ENCODE results near the gene PLEKHG4. TPM values are rescaled to one million over a fixed set of nuclear protein-coding genes. Genes with fewer than 3 reads are reported as not detected.
A peak's percentile ranks its signal among the peaks of the same experiment; 100 is the strongest.

PLEKHG4 gene
- polyA plus RNA-seq, 2 of the 4 experiments (the other 2 are of a cell fraction) = 10.0 to 15.9 TPM

DNA sequence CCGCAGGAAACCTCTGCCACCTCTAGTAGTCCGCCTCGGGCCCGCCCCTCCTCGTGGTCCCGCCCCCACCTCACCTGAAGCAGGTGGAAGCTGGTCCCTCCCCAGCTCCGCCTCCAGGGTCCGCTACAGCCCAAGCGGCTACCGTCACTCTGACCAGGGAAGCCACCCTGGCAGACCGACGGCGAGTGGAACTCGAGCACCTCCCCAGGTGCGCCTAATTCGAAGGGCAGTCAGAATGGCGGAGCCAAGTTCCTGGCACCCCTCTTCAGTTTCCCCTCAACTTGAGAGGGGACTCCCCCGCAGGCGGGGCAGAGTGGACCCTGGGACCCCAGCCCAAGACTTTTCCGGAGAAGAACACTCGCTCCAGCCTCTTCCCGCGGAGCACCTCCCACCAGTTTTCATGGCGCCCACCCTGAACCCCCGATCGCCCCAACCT is 32.6 kb upstream of the PLEKHG4 start:
- Histone ChIP-seq H3K4me1 (peaks cover 56% of the 10 kb centered on the region), H3K9me3 (no peaks in the 10 kb centered on the region), H3K4me3 (peak overlapping the region; percentile 74), H3K27ac (peak overlapping the region; percentile 91 to 98), H3K4me2 (peak overlapping the region; percentile 97)
- no peak for TF ChIP-seq ZSCAN20 (CRISPR knock-in tag; IDR thresholded peaks at IDR 0.05)
- TF ChIP-seq HOXB5 (CRISPR knock-in tag; IDR thresholded peaks at IDR 0.05) = no peak
- no peak for TF ChIP-seq CBX8 (IDR thresholded peaks at IDR 0.05)
- no peak for TF ChIP-seq RCOR1 (IDR thresholded peaks at IDR 0.05; ENCODE audit: low read depth, low read length)
- TF ChIP-seq FOSB (CRISPR knock-in tag; IDR thresholded peaks at IDR 0.05) = no peak
- TF ChIP-seq ELK1 (IDR thresholded peaks at IDR 0.05; ENCODE audit: low read depth, low read length) = no peak
- no peak; the same call in 1 of the 2 replicates for TF ChIP-seq KDM5A (IDR thresholded peaks at IDR 0.05)
- no peak for TF ChIP-seq EHMT2 (IDR thresholded peaks at IDR 0.05; ENCODE audit: low read depth)
- no peak for TF ChIP-seq RFX5 (IDR thresholded peaks at IDR 0.05)
- no peak for TF ChIP-seq E2F6 (IDR thresholded peaks at IDR 0.05; ENCODE audit: borderline replicate concordance, low read depth)
- POLR2A ChIA-PET = interaction anchor here (0.7 to 3.3 kb wide), 9 partner anchors 10 to 76 kb away, joined by 3 to 30 read pairs (median 3); partner anchors contain the start of genes NOL3 and TMEM208
- DNase-seq (ENCODE audit: low read depth in 1 of 2, low spot score in 1 of 2) (no peak), FAIRE-seq (no peak), ATAC-seq (peak in 1 of 2 experiments; percentile 15; a peak in 5 of 6 replicates)
- 0% methylated on average over 9 of the region's 26 CpGs for WGBS (ENCODE audit: missing lambda C conversion rate)
- CTCF ChIA-PET = interaction anchor here (0.9 to 9.7 kb wide), 17 partner anchors 13 to 570 kb away, joined by 3 to 138 read pairs (median 4); partner anchors contain the start of genes KCTD19, LRRC36, TMEM208 and TPPP3

- Histone ChIP-seq H3K4me3 (peak within 1 kb of the TSS; percentile 74), H3K4me2 (peak within 1 kb of the TSS; percentile 97), H3K4me1 (peaks cover 49% of the 10 kb centered on the region), H3K27ac (peak within 1 kb of the TSS; percentile 91 to 98), H3K9me3 (no peaks in the 10 kb centered on the region)
- POLR2A ChIA-PET = interaction anchor here (0.5 to 3.3 kb wide), 13 partner anchors 9 to 195 kb away, joined by 3 to 30 read pairs (median 3); partner anchors contain the start of genes NOL3 and TMEM208
- FAIRE-seq (no peak), ATAC-seq (peak; percentile 38 to 79), DNase-seq (ENCODE audit: low read depth in 1 of 2, low spot score in 1 of 2) (peak; percentile 82 to 95)
- TF ChIP-seq POLR2A (IDR thresholded peaks at IDR 0.05; ENCODE audit: low read length) (peak; percentile 59), E2F6 (IDR thresholded peaks at IDR 0.05; ENCODE audit: borderline replicate concordance, low read depth) (peak; percentile 96), USF2 (IDR thresholded peaks at IDR 0.05) (no peak), SMC3 (IDR thresholded peaks at IDR 0.05) (0 out of 3 replicates have a peak, but pooled peaks have one; percentile 14), HOXB13 (CRISPR knock-in tag; IDR thresholded peaks at IDR 0.05; ENCODE audit: low read depth) (0 out of 2 replicates have a peak, but pooled peaks have one; percentile 39), JUN (IDR thresholded peaks at IDR 0.05) (peak; percentile 10 to 74; a peak in 2 of 5 replicates), PHF8 (IDR thresholded peaks at IDR 0.05; ENCODE audit: borderline replicate concordance, low read depth) (peak; percentile 51; the same call in 1 of the 2 replicates)
- TF ChIP-seq, protein P1, sequence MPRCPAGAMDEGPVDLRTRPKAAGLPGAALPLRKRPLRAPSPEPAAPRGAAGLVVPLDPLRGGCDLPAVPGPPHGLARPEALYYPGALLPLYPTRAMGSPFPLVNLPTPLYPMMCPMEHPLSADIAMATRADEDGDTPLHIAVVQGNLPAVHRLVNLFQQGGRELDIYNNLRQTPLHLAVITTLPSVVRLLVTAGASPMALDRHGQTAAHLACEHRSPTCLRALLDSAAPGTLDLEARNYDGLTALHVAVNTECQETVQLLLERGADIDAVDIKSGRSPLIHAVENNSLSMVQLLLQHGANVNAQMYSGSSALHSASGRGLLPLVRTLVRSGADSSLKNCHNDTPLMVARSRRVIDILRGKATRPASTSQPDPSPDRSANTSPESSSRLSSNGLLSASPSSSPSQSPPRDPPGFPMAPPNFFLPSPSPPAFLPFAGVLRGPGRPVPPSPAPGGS (IDR thresholded peaks at IDR 0.05) = 0 out of 3 replicates have a peak, but pooled peaks have one; percentile 26
- TF ChIP-seq, protein P2, sequence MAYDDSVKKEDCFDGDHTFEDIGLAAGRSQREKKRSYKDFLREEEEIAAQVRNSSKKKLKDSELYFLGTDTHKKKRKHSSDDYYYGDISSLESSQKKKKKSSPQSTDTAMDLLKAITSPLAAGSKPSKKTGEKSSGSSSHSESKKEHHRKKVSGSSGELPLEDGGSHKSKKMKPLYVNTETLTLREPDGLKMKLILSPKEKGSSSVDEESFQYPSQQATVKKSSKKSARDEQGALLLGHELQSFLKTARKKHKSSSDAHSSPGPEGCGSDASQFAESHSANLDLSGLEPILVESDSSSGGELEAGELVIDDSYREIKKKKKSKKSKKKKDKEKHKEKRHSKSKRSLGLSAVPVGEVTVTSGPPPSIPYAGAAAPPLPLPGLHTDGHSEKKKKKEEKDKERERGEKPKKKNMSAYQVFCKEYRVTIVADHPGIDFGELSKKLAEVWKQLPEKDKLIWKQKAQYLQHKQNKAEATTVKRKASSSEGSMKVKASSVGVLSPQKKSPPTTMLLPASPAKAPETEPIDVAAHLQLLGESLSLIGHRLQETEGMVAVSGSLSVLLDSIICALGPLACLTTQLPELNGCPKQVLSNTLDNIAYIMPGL (CRISPR knock-in tag; IDR thresholded peaks at IDR 0.05; ENCODE audit: borderline replicate concordance) = no peak
- TF ChIP-seq, protein P3, sequence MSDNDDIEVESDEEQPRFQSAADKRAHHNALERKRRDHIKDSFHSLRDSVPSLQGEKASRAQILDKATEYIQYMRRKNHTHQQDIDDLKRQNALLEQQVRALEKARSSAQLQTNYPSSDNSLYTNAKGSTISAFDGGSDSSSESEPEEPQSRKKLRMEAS (IDR thresholded peaks at IDR 0.05) = peak; percentile 79
- CTCF ChIA-PET = interaction anchor here (0.7 to 9.7 kb wide), 16 partner anchors 13 to 569 kb away, joined by 3 to 138 read pairs (median 6); partner anchors contain the start of genes KCTD19, LRRC36 and TMEM208
- 2% methylated on average over 20 of the region's 60 CpGs for WGBS (ENCODE audit: missing lambda C conversion rate)
Observed at GRCh38 chr16:67247192-67248072, 31.9 kb upstream of the PLEKHG4 start, which contains the start of gene FHOD1. TSS of gene FHOD1 (minus strand) at chr16:67247481. CDS start at chr16:67247410, 71 bp downstream.

Measured in A549 (cell line).